Colonic mucosa (tissue), 4 donors: ENCODE results near the gene CAMTA1. TPM values are rescaled to one million over a fixed set of nuclear protein-coding genes. Genes with fewer than 3 reads are reported as not detected.

Experiments
- DNase-seq: peaks from one replicate; pipeline ENCODE4 v3.0.0-alpha.2; 2020
- H3K27ac ChIP-seq: fragments of 200-600 bp; one replicate; pipeline ENCODE4 v1.8.0; 2021
- H3K27me3 ChIP-seq: fragments of 200-600 bp; one replicate; pipeline ENCODE4 v1.8.0; 2021
- H3K36me3 ChIP-seq: fragments of 200-600 bp; one replicate; pipeline ENCODE4 v1.8.0; 2021
- H3K4me1 ChIP-seq: fragments of 200-600 bp; one replicate; pipeline ENCODE4 v1.8.0; 2021; ENCODE audit warnings: mild to moderate bottlenecking
- H3K4me3 ChIP-seq: fragments of 200-600 bp; one replicate; pipeline ENCODE4 v1.8.0; 2021
- H3K9ac ChIP-seq, 2 donors: one replicate each; pipeline ENCODE4 v1.7.0; 2013; ENCODE audit warnings: control low read depth in 2 of 2, low read depth in 2 of 2, low read length in 2 of 2
- H3K9me3 ChIP-seq: fragments of 200-600 bp; one replicate; pipeline ENCODE4 v1.8.0; 2021
- CTCF ChIP-seq: fragments of 200-600 bp; IDR thresholded peaks from one replicate; pipeline ENCODE4 v1.8.0; 2022; ENCODE audit warnings: antibody characterized with exemption, mild to moderate bottlenecking
- intact Hi-C: fragments of 100-400 bp; cut with DNase I; formaldehyde crosslinking; loops from one replicate; pipeline ENCODE4 v1.14.1; 2022
- total RNA-seq, 2 donors: library from RNA; stranded (reverse); fragmentation: NEBNext Ultra II Directional in 1 of 2; extraction: Animal tissue kit (Norgen Biotek cat#: 25700) in 1 of 2; gene quantifications; one replicate each; pipeline ENCODE4 v1.2.1, GENCODE V29; 2021
- donor health status: healthy.
- donor health status: DM: no; HTN: no; CAD: no.
- donor health status: DM: no; HTN: no; CAD: no.

Gene CAMTA1
- total RNA-seq, 2 donors from 2014 or later: 76.8 to 92.8 TPM

GRCh38 chr1:7010534-7011200 is 225.4 kb downstream of the CAMTA1 start:
- no peak for DNase-seq
- TF ChIP-seq CTCF: no peak
- Histone ChIP-seq H3K9ac (no peak overlapping the region), H3K4me1 (no peaks in the 10 kb centered on the region), H3K27ac (no peak overlapping the region), H3K9me3 (no peaks in the 10 kb centered on the region), H3K36me3 (no peaks in the 10 kb centered on the region), H3K4me3 (no peak overlapping the region), H3K27me3 (no peaks in the 10 kb centered on the region)
- intact Hi-C loops: no loop called here

GRCh38 chr1:7011826-7012225 is 226.6 kb downstream of the CAMTA1 start:
- H3K9me3 ChIP-seq: no peaks in the 10 kb centered on the region
- H3K27me3 ChIP-seq: no peaks in the 10 kb centered on the region
- H3K4me1 ChIP-seq: no peaks in the 10 kb centered on the region
- no peak for DNase-seq
- no peak overlapping the region for H3K9ac ChIP-seq
- intact Hi-C loops: no loop called here
- no peaks in the 10 kb centered on the region for H3K36me3 ChIP-seq
- no peak overlapping the region for H3K4me3 ChIP-seq
- no peak for TF ChIP-seq CTCF
- H3K27ac ChIP-seq: no peak overlapping the region

GRCh38 chr1:7012461-7012924 is 227.2 kb downstream of the CAMTA1 start:
- no peaks in the 10 kb centered on the region for H3K36me3 ChIP-seq
- H3K9ac ChIP-seq: no peak overlapping the region
- no peak overlapping the region for H3K4me3 ChIP-seq
- intact Hi-C loops: no loop called here
- H3K27ac ChIP-seq: no peak overlapping the region
- no peak for TF ChIP-seq CTCF
- H3K27me3 ChIP-seq: no peaks in the 10 kb centered on the region
- no peaks in the 10 kb centered on the region for H3K9me3 ChIP-seq
- no peak for DNase-seq
- H3K4me1 ChIP-seq: no peaks in the 10 kb centered on the region

GRCh38 chr1:7013833-7014639 is 228.8 kb downstream of the CAMTA1 start:
- H3K27me3 ChIP-seq: no peaks in the 10 kb centered on the region
- no peaks in the 10 kb centered on the region for H3K36me3 ChIP-seq
- DNase-seq: peak; percentile 10
- no peak for TF ChIP-seq CTCF
- H3K9me3 ChIP-seq: no peaks in the 10 kb centered on the region
- no peak overlapping the region for H3K9ac ChIP-seq
- no peak overlapping the region for H3K4me3 ChIP-seq
- H3K27ac ChIP-seq: no peak overlapping the region
- H3K4me1 ChIP-seq: no peaks in the 10 kb centered on the region
- intact Hi-C loops: no loop called here

GRCh38 chr1:7014640-7014930 is 229.3 kb downstream of the CAMTA1 start:
- Histone ChIP-seq H3K36me3 (no peaks in the 10 kb centered on the region), H3K27me3 (no peaks in the 10 kb centered on the region), H3K4me3 (no peak overlapping the region), H3K9me3 (no peaks in the 10 kb centered on the region), H3K9ac (no peak overlapping the region), H3K4me1 (no peaks in the 10 kb centered on the region), H3K27ac (no peak overlapping the region)
- TF ChIP-seq CTCF: no peak
- intact Hi-C loops: no loop called here
- no peak for DNase-seq
